Measurements from ENCODE around the gene KIF5A.

- no peak for TF ChIP-seq CTCF (IDR thresholded peaks at IDR 0.05)
- TF ChIP-seq POLR2A (IDR thresholded peaks at IDR 0.05) = no peak
These were observed 1.4 kb upstream of the KIF5A start for GRCh38 chr12:57548488-57548887.

Data from lower leg skin (tissue), 3 donors.